GM12873 (cell line): Measurements from ENCODE around the gene SERPINB5.

Source experiments
- CTCF ChIP-seq: IDR thresholded peaks from 2 replicates; pipeline ENCODE4 v1.5.1; 2012; ENCODE audit warnings: low read depth, mild to moderate bottlenecking, moderate library complexity, low read length, control low read depth; ENCODE audit not compliant: insufficient read depth; ENCODE audit errors: missing control alignments

The SERPINB5 gene

GRCh38 chr18:63544017-63544416 is 67.3 kb downstream of the SERPINB5 start:
- TF ChIP-seq CTCF: no peak

- TF ChIP-seq CTCF: no peak
Observed at GRCh38 chr18:63545000-63545399, 68.2 kb downstream of the SERPINB5 start.

- TF ChIP-seq CTCF: no peak
Observed at GRCh38 chr18:63550068-63550467, 73.3 kb downstream of the SERPINB5 start.

GRCh38 chr18:63551769-63552168 is 75.0 kb downstream of the SERPINB5 start:
- no peak for TF ChIP-seq CTCF

GRCh38 chr18:63552581-63552980 is 75.8 kb downstream of the SERPINB5 start:
- no peak for TF ChIP-seq CTCF

GRCh38 chr18:63553081-63553480 is 76.3 kb downstream of the SERPINB5 start:
- TF ChIP-seq CTCF: no peak
